GM12878 (cell line): ENCODE results near the gene PSORS1C1. TPM values are rescaled to one million over a fixed set of nuclear protein-coding genes. Genes with fewer than 3 reads are reported as not detected.

Experiments used
- ATAC-seq: fragments of 200-7000 bp; cut with Tn5 transposase; 3 replicates; pipeline ENCODE4 v1.9.1; 2020; ENCODE audit warnings: mild to moderate bottlenecking, moderate library complexity
- BruUV-seq: library from RNA; stranded (reverse); fragments of 400-500 nt; replicated peaks from 2 replicates; lab custom pipeline; 2021; lab: Mats Ljungman, UMichigan
- CTCF ChIA-PET: fragments of 300-600 bp; sonication (Branson Sonifier 250); formaldehyde crosslinking; extraction: SDS; loops from one replicate; lab custom pipeline; 2021; ENCODE audit warnings: inconsistent platforms; lab: Yijun Ruan, JAX
- POLR2A ChIA-PET: fragments of 350-600 bp; formaldehyde crosslinking; extraction: SDS; loops from one replicate; lab custom pipeline; 2021; ENCODE audit warnings: inconsistent platforms; lab: Charles Lee
- RAD21 ChIA-PET: fragments of 300-600 bp; sonication (Branson Sonifier 250); formaldehyde crosslinking; loops from one replicate; lab custom pipeline; 2023; ENCODE audit warnings: antibody characterized with exemption; ENCODE audit not compliant: unreplicated experiment; lab: Charles Lee
- SMC1A ChIA-PET: fragments of 300-600 bp; sonication (Branson Sonifier 250); formaldehyde crosslinking; loops from one replicate; lab custom pipeline; 2023; ENCODE audit not compliant: unreplicated experiment, uncharacterized antibody; lab: Charles Lee
- DNase-seq: peaks from one replicate; pipeline ENCODE4 v3.0.0-alpha.2; 2011; ENCODE audit warnings: low read depth, low spot score
- FAIRE-seq: peaks from 3 replicates; lab custom pipeline; 2011; peaks lifted over from hg19 to GRCh38; lab: Jason Lieb, UNC
- H2AFZ ChIP-seq: 2 replicates; pipeline ENCODE4 v1.6.0; 2011; ENCODE audit warnings: low read depth, low read length, control low read depth; ENCODE audit not compliant: control insufficient read depth
- H3K27ac ChIP-seq: 2 replicates; pipeline ENCODE4 v1.5.1; 2011; ENCODE audit warnings: control low read depth; ENCODE audit not compliant: control insufficient read depth, insufficient read depth
- H3K27me3 ChIP-seq, 2 experiments: replicated peaks in 1 of 2; 2 replicates each; pipeline versions ENCODE4 v1.6.0 to v1.6.1; 2011; ENCODE audit warnings: low read length in 1 of 2; ENCODE audit not compliant: control insufficient read depth in 2 of 2, insufficient read depth in 2 of 2
- H3K36me3 ChIP-seq, 2 experiments: 2 replicates each; pipeline ENCODE4 v1.5.1; 2011; ENCODE audit warnings: low read length in 1 of 2; ENCODE audit not compliant: control insufficient read depth in 2 of 2, insufficient read depth in 2 of 2
- H3K4me1 ChIP-seq: 2 replicates; pipeline ENCODE4 v1.6.1; 2011; ENCODE audit warnings: mild to moderate bottlenecking, low read length, moderate library complexity, mixed read lengths; ENCODE audit not compliant: control insufficient read depth, insufficient read depth
- H3K4me2 ChIP-seq: 2 replicates; pipeline ENCODE4 v1.6.0; 2011; ENCODE audit warnings: control low read depth; ENCODE audit not compliant: control insufficient read depth, insufficient read depth
- H3K4me3 ChIP-seq: fragments of 200-600 bp; sonication (generic); 2 replicates; pipeline ENCODE4 v1.5.1; 2016
- H3K79me2 ChIP-seq: 2 replicates; pipeline ENCODE4 v1.6.0; 2011; ENCODE audit warnings: low read length; ENCODE audit not compliant: control insufficient read depth, insufficient read depth
- H3K9ac ChIP-seq: 2 replicates; pipeline ENCODE4 v1.8.0; 2011; ENCODE audit warnings: low read length, control low read depth, mixed read lengths; ENCODE audit not compliant: control insufficient read depth, insufficient read depth
- H3K9me3 ChIP-seq: replicated peaks from 3 replicates; pipeline ENCODE4 v1.5.1; 2011; ENCODE audit warnings: mild to moderate bottlenecking, low read length; ENCODE audit not compliant: control insufficient read depth, insufficient read depth
- H4K20me1 ChIP-seq: 2 replicates; pipeline ENCODE4 v1.6.0; 2011; ENCODE audit not compliant: control insufficient read depth, insufficient read depth
- EGR1 ChIP-seq, 2 experiments: IDR thresholded peaks; 1 replicate in 1 of 2; 2 replicates in 1 of 2; pipeline ENCODE4 v1.6.1; 2011 to 2012; ENCODE audit warnings: low read depth in 2 of 2, low read length in 2 of 2, borderline replicate concordance in 1 of 2, mild to moderate bottlenecking in 1 of 2, moderate library complexity in 1 of 2
- HDAC2 ChIP-seq: fragments of 200-600 bp; sonication (generic); IDR thresholded peaks from 2 replicates; pipeline ENCODE4 v1.6.1; 2017
- IKZF1 ChIP-seq: fragments of 450-650 bp; conservative IDR thresholded peaks from 2 replicates; pipeline ENCODE4 v1.6.1; 2017; ENCODE audit warnings: antibody characterized with exemption, mild to moderate bottlenecking
- MEF2A ChIP-seq: IDR thresholded peaks from 2 replicates; pipeline ENCODE4 v1.6.1; 2011; ENCODE audit warnings: low read depth, mild to moderate bottlenecking, low read length, moderate library complexity; ENCODE audit not compliant: insufficient read depth
- NR2F1 ChIP-seq: fragments of 450-650 bp; conservative IDR thresholded peaks from 2 replicates; pipeline ENCODE4 v1.6.1; 2017; ENCODE audit warnings: mild to moderate bottlenecking
- RCOR1 ChIP-seq: conservative IDR thresholded peaks from 2 replicates; pipeline ENCODE4 v1.6.1; 2012; ENCODE audit warnings: low read depth, low read length, improper control_type of control experiment
- SMAD1 ChIP-seq: fragments of 450-650 bp; IDR thresholded peaks from 2 replicates; pipeline ENCODE4 v1.6.1; 2018; ENCODE audit warnings: mild to moderate bottlenecking, low read depth; ENCODE audit not compliant: partially characterized antibody
- SPI1 ChIP-seq: IDR thresholded peaks from 2 replicates; pipeline ENCODE4 v1.6.1; 2011; ENCODE audit warnings: low read depth, mild to moderate bottlenecking, low read length, moderate library complexity, borderline replicate concordance; ENCODE audit not compliant: insufficient read depth
- TAF1 ChIP-seq: IDR thresholded peaks from 2 replicates; pipeline ENCODE4 v1.6.1; 2011; ENCODE audit warnings: mild to moderate bottlenecking, low read depth, low read length, borderline replicate concordance
- ZBED1 ChIP-seq: IDR thresholded peaks from 2 replicates; pipeline ENCODE4 v1.6.1; 2016; ENCODE audit warnings: borderline replicate concordance
- WGBS: methylation state at CpG from one replicate; pipeline ENCODE4 v1.1.6; 2016; ENCODE audit warnings: low lambda C conversion rate; ENCODE audit not compliant: insufficient replicate concordance, insufficient coverage; ENCODE audit errors: missing lambda C conversion rate; 5-methylcytosine and 5-hydroxymethylcytosine counted together
- in situ Hi-C: fragments of 300-500 bp; cut with MboI; formaldehyde crosslinking; loops from 9 replicates; pipeline ENCODE4 v1.14.3; 2018; ENCODE audit warnings: mixed read lengths
- intact Hi-C: fragments of 100-400 bp; cut with micrococcal nuclease; formaldehyde crosslinking; loops from one replicate; pipeline ENCODE4 v1.14.2; 2022; ENCODE audit not compliant: unreplicated experiment
- polyA plus RNA-seq, 11 experiments: library from polyadenylated mRNA; depleted of rRNA in 4 of 11; unstranded in 6 of 11; stranded (reverse) in 5 of 11; fragments of >200 nt; fragmentation: Nextera tagmentation in 4 of 11; fragmentation: Illumina TruSeq in 1 of 11; extraction: Ambion mirVana in 4 of 11; extraction: Trizol in 1 of 11; gene quantifications; 1 replicate in 1 of 11; 2 replicates in 10 of 11; pipeline versions ENCODE4 v1.2.1 to v1.2.3, GENCODE V29; 2011 to 2016; ENCODE audit warnings: inconsistent platforms in 2 of 11, missing spikeins in 2 of 11, low read depth in 1 of 11
- total RNA-seq, 4 experiments: library from RNA; depleted of rRNA in 3 of 4; stranded (reverse); fragments of >200 nt in 3 of 4; fragmentation: Illumina TruSeq in 1 of 4; extraction: Trizol in 1 of 4; gene quantifications; 2 replicates each; pipeline versions ENCODE4 v1.2.1 to v1.2.3, GENCODE V29; 2013 to 2021
- TF ChIP-seq, protein P1 (sequence below): fragments of 450-650 bp; IDR thresholded peaks from 2 replicates; pipeline ENCODE4 v1.6.1; 2018; ENCODE audit warnings: borderline replicate concordance, mild to moderate bottlenecking; ENCODE audit not compliant: partially characterized antibody
- TF ChIP-seq, protein P2 (sequence below): IDR thresholded peaks from 2 replicates; pipeline ENCODE4 v1.6.1; 2012; ENCODE audit warnings: improper control_type of control experiment, low read depth, low read length; ENCODE audit not compliant: insufficient replicate concordance
- TF ChIP-seq, protein P3 (sequence below): fragments of 150-350 bp; IDR thresholded peaks from 2 replicates; pipeline ENCODE4 v1.6.1; 2016; ENCODE audit warnings: low read depth, low read length

Gene PSORS1C1
- total and polyA plus RNA-seq, 10 of the 15 experiments (the other 5 are each of a cell fraction or from before 2014, with no cell fraction given), result 0.13 to 1.00 (median 0.20) TPM; not detected in 5

DNA sequence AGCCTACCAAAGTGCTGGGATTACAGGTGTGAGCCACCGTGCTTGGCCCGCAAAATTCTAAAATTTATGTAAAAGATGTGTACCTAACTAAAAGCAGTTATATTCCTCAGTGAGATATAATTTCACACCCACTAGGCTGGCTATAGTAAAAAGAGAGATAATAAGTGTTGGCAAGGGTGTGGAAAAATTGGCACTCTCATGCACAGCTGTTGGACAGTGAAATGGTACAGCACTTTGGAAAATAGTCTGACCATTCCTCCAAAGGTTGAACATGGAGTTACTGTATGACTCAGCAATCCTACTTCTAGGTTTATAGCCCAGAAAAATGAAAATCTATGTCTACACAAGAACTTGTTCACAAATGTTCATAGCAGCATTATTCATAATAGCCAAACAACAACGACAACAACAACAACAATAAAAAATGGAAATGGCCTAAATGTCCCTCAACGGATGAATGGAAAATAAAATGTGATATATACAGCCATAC is 16.1 kb upstream of the PSORS1C1 start:
- SMC1A ChIA-PET, result no interaction called here
- RAD21 ChIA-PET, result interaction anchor here (1.5 kb wide), 1 partner anchor 11 kb away, joined by 4 read pairs; no protein-coding TSS in a partner anchor
- no peak overlapping the region for H3K4me3 ChIP-seq
- H4K20me1 ChIP-seq, result no peaks in the 10 kb centered on the region
- intact Hi-C loops (no loop called here), in situ Hi-C loops (loop anchor here (10.0 kb wide), 1 partner anchor 634 kb away; no protein-coding TSS in a partner anchor)
- H2AFZ ChIP-seq, result no peak overlapping the region
- H3K9ac ChIP-seq, result no peak overlapping the region
- no peak overlapping the region for H3K27ac ChIP-seq
- 72% methylated on average over 4 of the region's 4 CpGs for WGBS
- no peak overlapping the region for H3K4me2 ChIP-seq
- no peaks in the 10 kb centered on the region for H3K9me3 ChIP-seq
- H3K4me1 ChIP-seq, result no peaks in the 10 kb centered on the region
- BruUV-seq, result no TSS peak
- FAIRE-seq (no peak), DNase-seq (no peak), ATAC-seq (no peak)
- no peaks in the 10 kb centered on the region for H3K36me3 ChIP-seq
- POLR2A ChIA-PET, result no interaction called here
- H3K27me3 ChIP-seq, result peaks cover 0 to 2% of the 10 kb centered on the region in 2 experiments; a peak in 2 of 4 replicates
- CTCF ChIA-PET, result no interaction called here
- no peaks in the 10 kb centered on the region for H3K79me2 ChIP-seq
- no peak for TF ChIP-seq SPI1
- TF ChIP-seq ZBED1, result no peak
- TF ChIP-seq NR2F1, result no peak
- no peak for TF ChIP-seq MEF2A
- TF ChIP-seq SMAD1, result no peak
- no peak for TF ChIP-seq EGR1 (IDR thresholded peaks at IDR 0.05; ENCODE audit: borderline replicate concordance in 1 of 2, low read depth in 2 of 2, low read length in 2 of 2)
- TF ChIP-seq, protein P1, sequence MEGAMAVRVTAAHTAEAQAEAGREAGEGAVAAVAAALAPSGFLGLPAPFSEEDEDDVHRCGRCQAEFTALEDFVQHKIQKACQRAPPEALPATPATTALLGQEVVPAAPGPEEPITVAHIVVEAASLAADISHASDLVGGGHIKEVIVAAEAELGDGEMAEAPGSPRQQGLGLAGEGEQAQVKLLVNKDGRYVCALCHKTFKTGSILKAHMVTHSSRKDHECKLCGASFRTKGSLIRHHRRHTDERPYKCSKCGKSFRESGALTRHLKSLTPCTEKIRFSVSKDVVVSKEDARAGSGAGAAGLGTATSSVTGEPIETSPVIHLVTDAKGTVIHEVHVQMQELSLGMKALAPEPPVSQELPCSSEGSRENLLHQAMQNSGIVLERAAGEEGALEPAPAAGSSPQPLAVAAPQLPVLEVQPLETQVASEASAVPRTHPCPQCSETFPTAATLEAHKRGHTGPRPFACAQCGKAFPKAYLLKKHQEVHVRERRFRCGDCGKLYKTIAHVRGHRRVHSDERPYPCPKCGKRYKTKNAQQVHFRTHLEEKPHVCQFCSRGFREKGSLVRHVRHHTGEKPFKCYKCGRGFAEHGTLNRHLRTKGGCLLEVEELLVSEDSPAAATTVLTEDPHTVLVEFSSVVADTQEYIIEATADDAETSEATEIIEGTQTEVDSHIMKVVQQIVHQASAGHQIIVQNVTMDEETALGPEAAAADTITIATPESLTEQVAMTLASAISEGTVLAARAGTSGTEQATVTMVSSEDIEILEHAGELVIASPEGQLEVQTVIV, result no peak
- TF ChIP-seq RCOR1, result no peak
- TF ChIP-seq IKZF1, result no peak
- TF ChIP-seq HDAC2, result no peak
- TF ChIP-seq, protein P2, sequence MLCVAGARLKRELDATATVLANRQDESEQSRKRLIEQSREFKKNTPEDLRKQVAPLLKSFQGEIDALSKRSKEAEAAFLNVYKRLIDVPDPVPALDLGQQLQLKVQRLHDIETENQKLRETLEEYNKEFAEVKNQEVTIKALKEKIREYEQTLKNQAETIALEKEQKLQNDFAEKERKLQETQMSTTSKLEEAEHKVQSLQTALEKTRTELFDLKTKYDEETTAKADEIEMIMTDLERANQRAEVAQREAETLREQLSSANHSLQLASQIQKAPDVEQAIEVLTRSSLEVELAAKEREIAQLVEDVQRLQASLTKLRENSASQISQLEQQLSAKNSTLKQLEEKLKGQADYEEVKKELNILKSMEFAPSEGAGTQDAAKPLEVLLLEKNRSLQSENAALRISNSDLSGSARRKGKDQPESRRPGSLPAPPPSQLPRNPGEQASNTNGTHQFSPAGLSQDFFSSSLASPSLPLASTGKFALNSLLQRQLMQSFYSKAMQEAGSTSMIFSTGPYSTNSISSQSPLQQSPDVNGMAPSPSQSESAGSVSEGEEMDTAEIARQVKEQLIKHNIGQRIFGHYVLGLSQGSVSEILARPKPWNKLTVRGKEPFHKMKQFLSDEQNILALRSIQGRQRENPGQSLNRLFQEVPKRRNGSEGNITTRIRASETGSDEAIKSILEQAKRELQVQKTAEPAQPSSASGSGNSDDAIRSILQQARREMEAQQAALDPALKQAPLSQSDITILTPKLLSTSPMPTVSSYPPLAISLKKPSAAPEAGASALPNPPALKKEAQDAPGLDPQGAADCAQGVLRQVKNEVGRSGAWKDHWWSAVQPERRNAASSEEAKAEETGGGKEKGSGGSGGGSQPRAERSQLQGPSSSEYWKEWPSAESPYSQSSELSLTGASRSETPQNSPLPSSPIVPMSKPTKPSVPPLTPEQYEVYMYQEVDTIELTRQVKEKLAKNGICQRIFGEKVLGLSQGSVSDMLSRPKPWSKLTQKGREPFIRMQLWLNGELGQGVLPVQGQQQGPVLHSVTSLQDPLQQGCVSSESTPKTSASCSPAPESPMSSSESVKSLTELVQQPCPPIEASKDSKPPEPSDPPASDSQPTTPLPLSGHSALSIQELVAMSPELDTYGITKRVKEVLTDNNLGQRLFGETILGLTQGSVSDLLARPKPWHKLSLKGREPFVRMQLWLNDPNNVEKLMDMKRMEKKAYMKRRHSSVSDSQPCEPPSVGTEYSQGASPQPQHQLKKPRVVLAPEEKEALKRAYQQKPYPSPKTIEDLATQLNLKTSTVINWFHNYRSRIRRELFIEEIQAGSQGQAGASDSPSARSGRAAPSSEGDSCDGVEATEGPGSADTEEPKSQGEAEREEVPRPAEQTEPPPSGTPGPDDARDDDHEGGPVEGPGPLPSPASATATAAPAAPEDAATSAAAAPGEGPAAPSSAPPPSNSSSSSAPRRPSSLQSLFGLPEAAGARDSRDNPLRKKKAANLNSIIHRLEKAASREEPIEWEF, result no peak
- TF ChIP-seq TAF1, result no peak
- TF ChIP-seq, protein P3, sequence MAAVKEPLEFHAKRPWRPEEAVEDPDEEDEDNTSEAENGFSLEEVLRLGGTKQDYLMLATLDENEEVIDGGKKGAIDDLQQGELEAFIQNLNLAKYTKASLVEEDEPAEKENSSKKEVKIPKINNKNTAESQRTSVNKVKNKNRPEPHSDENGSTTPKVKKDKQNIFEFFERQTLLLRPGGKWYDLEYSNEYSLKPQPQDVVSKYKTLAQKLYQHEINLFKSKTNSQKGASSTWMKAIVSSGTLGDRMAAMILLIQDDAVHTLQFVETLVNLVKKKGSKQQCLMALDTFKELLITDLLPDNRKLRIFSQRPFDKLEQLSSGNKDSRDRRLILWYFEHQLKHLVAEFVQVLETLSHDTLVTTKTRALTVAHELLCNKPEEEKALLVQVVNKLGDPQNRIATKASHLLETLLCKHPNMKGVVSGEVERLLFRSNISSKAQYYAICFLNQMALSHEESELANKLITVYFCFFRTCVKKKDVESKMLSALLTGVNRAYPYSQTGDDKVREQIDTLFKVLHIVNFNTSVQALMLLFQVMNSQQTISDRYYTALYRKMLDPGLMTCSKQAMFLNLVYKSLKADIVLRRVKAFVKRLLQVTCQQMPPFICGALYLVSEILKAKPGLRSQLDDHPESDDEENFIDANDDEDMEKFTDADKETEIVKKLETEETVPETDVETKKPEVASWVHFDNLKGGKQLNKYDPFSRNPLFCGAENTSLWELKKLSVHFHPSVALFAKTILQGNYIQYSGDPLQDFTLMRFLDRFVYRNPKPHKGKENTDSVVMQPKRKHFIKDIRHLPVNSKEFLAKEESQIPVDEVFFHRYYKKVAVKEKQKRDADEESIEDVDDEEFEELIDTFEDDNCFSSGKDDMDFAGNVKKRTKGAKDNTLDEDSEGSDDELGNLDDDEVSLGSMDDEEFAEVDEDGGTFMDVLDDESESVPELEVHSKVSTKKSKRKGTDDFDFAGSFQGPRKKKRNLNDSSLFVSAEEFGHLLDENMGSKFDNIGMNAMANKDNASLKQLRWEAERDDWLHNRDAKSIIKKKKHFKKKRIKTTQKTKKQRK, result no peak
